Measurements from ENCODE around the gene CTBP2. TPM values are rescaled to one million over a fixed set of nuclear protein-coding genes. Genes with fewer than 3 reads are reported as not detected.

The CTBP2 gene
- total and polyA plus RNA-seq, 11 donors, result 10.1 to 45.5 (median 29.1) TPM

DNA sequence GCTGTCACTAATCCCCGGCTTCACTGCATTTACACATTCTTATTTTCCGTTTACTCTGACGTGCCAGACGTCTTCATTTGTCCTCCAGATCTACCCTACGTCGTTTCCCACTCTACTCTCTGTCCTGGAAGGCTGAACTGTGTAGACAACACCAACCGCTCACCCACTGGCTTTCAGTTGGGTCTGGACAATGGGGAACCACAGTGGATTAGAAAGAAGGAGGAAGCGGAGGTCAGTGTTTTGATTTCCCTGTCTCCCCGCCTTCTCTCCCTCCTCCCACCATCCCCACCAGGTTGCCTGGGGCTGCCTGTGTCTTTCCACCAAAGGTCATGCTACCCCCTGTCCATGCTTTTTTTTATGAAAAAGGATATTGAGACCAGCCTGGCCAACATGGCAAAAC, 14.0 kb upstream of the CTBP2 start:
- DNase-seq, result no peak
- TF ChIP-seq POLR2A (IDR thresholded peaks at IDR 0.05), result no peak
- TF ChIP-seq, protein P1, sequence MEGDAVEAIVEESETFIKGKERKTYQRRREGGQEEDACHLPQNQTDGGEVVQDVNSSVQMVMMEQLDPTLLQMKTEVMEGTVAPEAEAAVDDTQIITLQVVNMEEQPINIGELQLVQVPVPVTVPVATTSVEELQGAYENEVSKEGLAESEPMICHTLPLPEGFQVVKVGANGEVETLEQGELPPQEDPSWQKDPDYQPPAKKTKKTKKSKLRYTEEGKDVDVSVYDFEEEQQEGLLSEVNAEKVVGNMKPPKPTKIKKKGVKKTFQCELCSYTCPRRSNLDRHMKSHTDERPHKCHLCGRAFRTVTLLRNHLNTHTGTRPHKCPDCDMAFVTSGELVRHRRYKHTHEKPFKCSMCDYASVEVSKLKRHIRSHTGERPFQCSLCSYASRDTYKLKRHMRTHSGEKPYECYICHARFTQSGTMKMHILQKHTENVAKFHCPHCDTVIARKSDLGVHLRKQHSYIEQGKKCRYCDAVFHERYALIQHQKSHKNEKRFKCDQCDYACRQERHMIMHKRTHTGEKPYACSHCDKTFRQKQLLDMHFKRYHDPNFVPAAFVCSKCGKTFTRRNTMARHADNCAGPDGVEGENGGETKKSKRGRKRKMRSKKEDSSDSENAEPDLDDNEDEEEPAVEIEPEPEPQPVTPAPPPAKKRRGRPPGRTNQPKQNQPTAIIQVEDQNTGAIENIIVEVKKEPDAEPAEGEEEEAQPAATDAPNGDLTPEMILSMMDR (IDR thresholded peaks at IDR 0.05), result no peak

DNA sequence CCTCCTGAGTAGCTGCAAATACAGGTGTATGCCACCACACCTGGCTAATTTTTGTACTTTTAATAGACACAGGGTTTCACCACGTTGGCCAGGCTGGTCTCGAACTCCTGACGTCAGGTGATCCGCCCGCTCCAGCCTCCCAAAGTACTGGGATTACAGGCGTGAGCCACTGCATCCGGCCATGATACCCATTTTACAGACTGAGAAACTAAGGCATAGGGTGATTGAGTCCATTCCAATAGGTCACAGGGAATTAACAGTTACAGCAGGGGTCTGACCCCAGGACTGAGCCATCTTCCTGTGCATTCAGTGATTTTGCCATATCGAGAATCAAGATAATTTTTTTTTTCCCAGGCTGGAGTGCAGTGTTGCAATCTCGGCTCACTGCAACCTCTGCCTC, 12.3 kb upstream of the CTBP2 start:
- Histone ChIP-seq H3K9me3 (no peaks in the 10 kb centered on the region), H3K4me3 (no peak overlapping the region), H3K27me3 (peaks cover 0 to 15% (median 0%) of the 10 kb centered on the region in 9 donors), H3K36me3 (no peaks in the 10 kb centered on the region), H3K4me1 (no peaks in the 10 kb centered on the region), H3K27ac (no peak overlapping the region)
- intact Hi-C loops (cut with DNase I), result loop anchor here in 1 of 10 donors (10.0 kb wide), 1 partner anchor 192 kb away; no protein-coding TSS in a partner anchor
- WGBS, 4 donors, result 94 to 97% (median 96%) methylated on average over 9 of the region's 9 CpGs
- no peak for ATAC-seq
- TF ChIP-seq, protein P1 (IDR thresholded peaks at IDR 0.05), result no peak
- TF ChIP-seq POLR2A (IDR thresholded peaks at IDR 0.05), result no peak
- DNase-seq, result no peak

More for the DNA sequence above, 14.0 kb upstream of the CTBP2 start:
- Histone ChIP-seq H3K4me3 (no peak overlapping the region), H3K4me1 (no peaks in the 10 kb centered on the region), H3K27ac (no peak overlapping the region), H3K9me3 (no peaks in the 10 kb centered on the region), H3K36me3 (no peaks in the 10 kb centered on the region), H3K27me3 (peaks cover 0 to 15% (median 0%) of the 10 kb centered on the region in 9 donors)
- 62 to 77% (median 64%) methylated on average over 9 of the region's 9 CpGs for WGBS, 4 donors
- intact Hi-C loops (cut with DNase I), result loop anchor here in 1 of 10 donors (10.0 kb wide), 1 partner anchor 190 kb away; no protein-coding TSS in a partner anchor
- no peak for ATAC-seq

DNA sequence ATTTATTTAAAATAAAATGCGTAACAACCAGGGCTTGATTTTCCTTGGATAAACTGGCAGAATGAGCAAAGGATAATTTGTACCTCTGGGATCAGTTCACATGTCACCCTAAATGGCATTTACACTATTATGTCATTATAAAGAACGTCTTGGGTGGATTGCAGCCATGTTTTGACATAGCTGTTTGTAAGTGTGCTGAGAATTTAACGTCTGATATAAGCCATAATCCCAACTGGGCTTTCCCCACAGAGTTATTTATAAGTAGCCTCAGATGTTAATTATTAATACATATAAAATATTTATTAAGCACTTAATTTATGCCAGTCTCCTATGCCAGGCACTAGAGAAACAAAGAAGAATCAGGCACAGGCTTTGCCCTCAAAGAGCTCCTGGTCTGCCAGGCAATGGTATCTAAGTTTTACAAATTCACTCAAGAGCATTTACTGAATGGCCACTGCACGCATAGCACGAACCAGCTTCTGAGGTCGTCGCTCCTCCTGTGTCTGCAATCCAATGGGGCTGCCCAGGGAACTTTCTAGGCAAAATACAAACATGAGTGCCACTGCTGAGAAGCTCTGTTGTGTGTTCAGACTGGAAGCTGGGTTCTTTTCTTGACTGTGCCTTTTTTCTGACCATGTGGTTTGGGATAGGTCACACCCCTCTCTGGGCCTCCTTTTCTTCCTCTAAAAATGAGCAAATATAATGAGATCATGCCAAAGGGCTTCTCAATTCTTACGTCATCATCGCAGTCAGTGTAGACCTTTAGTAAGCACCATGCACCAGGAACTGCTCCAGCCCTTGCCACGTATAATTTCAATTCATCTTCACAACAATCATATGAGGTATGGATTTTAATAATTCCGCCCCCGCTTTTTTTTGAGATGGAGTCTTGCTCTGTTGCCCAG, 11.3 kb upstream of the CTBP2 start:
- peaks cover 0 to 15% (median 0%) of the 10 kb centered on the region in 9 donors for H3K27me3 ChIP-seq
- no peaks in the 10 kb centered on the region for H3K9me3 ChIP-seq
- 81 to 87% (median 85%) methylated on average over 12 of the region's 12 CpGs for WGBS, 4 donors
- DNase-seq (no peak), ATAC-seq (no peak)
- TF ChIP-seq, protein P1 (IDR thresholded peaks at IDR 0.05), result no peak
- TF ChIP-seq POLR2A (IDR thresholded peaks at IDR 0.05), result no peak
- no peaks in the 10 kb centered on the region for H3K4me1 ChIP-seq
- H3K27ac ChIP-seq, result no peak overlapping the region
- H3K36me3 ChIP-seq, result no peaks in the 10 kb centered on the region
- H3K4me3 ChIP-seq, result no peak overlapping the region
- intact Hi-C loops (cut with DNase I), result loop anchor here in 1 of 10 donors (10.0 kb wide), 1 partner anchor 193 kb away; no protein-coding TSS in a partner anchor

DNA sequence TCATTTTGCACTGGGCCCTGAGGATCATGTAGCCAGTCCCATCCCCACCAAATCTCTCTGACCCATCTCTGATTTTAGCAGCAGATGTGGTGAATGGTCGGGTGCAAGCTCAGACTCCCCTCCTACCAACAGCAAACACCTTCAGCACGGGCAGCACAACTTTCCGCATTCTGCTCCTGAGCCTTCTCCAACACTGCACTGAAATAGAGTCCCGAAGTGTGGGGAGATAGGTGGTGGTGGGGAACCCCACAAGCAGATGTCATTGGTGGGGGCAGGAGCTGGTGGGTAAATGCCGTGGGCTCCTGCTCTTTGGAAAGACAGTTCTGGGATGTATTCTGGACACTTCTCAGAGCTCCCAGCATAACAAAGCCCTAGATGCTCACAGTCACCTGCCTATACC, 9.6 kb upstream of the CTBP2 start:
- WGBS, 4 donors, result 83 to 92% (median 89%) methylated on average over 4 to 5 of the region's 5 CpGs
- TF ChIP-seq POLR2A (IDR thresholded peaks at IDR 0.05), result no peak
- TF ChIP-seq, protein P1 (IDR thresholded peaks at IDR 0.05), result no peak
- Histone ChIP-seq H3K4me1 (no peaks in the 10 kb centered on the region), H3K27ac (no peak overlapping the region), H3K4me3 (no peak overlapping the region), H3K9me3 (no peaks in the 10 kb centered on the region), H3K36me3 (no peaks in the 10 kb centered on the region), H3K27me3 (peaks cover 0 to 10% (median 0%) of the 10 kb centered on the region in 9 donors)
- intact Hi-C loops (cut with DNase I), result loop anchor here in 8 of 10 donors (5.0 to 10.0 kb wide), 6 partner anchors 165 to 555 kb away; partner anchors contain the start of gene EDRF1 (in 1 of the 8)
- ATAC-seq (no peak), DNase-seq (no peak)
